Measurements from ENCODE around the gene DUS1L. TPM values are rescaled to one million over a fixed set of nuclear protein-coding genes. Genes with fewer than 3 reads are reported as not detected.

Gene DUS1L
- total RNA-seq, 1 experiment from 2014 or later: 129 TPM

GRCh38 chr17:82016061-82016874 lies 49.3 kb downstream of the DUS1L start:
- no TSS peak for BruUV-seq (replicated peaks)
- POLR2A ChIA-PET: no interaction called here

GRCh38 chr17:82015311-82015971 lies 50.2 kb downstream of the DUS1L start:
- H3K9me3 ChIP-seq: no peaks in the 10 kb centered on the region
- ChIA-PET CTCF (no interaction called here), POLR2A (no interaction called here)
- no peak for TF ChIP-seq CTCF (IDR thresholded peaks at IDR 0.05; ENCODE audit: insufficient read depth in 1 of 2, low read depth in 1 of 2, low read length in 1 of 2, severe bottlenecking in 1 of 2, unreplicated experiment in 1 of 2)
- no TSS peak for BruUV-seq (replicated peaks)
- Mint-ChIP-seq H3K4me1 (ENCODE audit: low read depth, unreplicated experiment) (no peaks in the 10 kb centered on the region), H3K27me3 (ENCODE audit: insufficient read depth, unreplicated experiment) (no peaks in the 10 kb centered on the region), H3K9me3 (ENCODE audit: unreplicated experiment) (no peaks in the 10 kb centered on the region), H3K27ac (ENCODE audit: unreplicated experiment) (no peak overlapping the region), H3K36me3 (ENCODE audit: insufficient read depth, unreplicated experiment) (peaks cover 39% of the 10 kb centered on the region), H3K4me3 (ENCODE audit: unreplicated experiment) (no peak overlapping the region)
- intact Hi-C loops (cut with micrococcal nuclease; ENCODE audit: unreplicated experiment): no loop called here
- no peak for DNase-seq
- no peaks in the 10 kb centered on the region for H3K27me3 ChIP-seq (replicated peaks; ENCODE audit: control insufficient read depth, insufficient read depth, low read length)
- H3K36me3 ChIP-seq (ENCODE audit: control insufficient read depth, insufficient read depth, low read length): no peaks in the 10 kb centered on the region; the same call in 1 of the 2 replicates
- H3K4me3 ChIP-seq (ENCODE audit: low read depth, low read length): no peak overlapping the region
- 0 out of 2 replicates have a peak, but pooled peaks cover 4% of the 10 kb centered on the region for H3K4me1 ChIP-seq

More at GRCh38 chr17:82016061-82016874, 49.3 kb downstream of the DUS1L start:
- no peaks in the 10 kb centered on the region for H3K27me3 ChIP-seq (replicated peaks; ENCODE audit: control insufficient read depth, insufficient read depth, low read length)
- H3K4me3 ChIP-seq (ENCODE audit: low read depth, low read length): no peak overlapping the region
- Mint-ChIP-seq H3K4me1 (ENCODE audit: low read depth, unreplicated experiment) (no peaks in the 10 kb centered on the region), H3K4me3 (ENCODE audit: unreplicated experiment) (no peak overlapping the region), H3K27ac (ENCODE audit: unreplicated experiment) (no peak overlapping the region), H3K9me3 (ENCODE audit: unreplicated experiment) (no peaks in the 10 kb centered on the region), H3K36me3 (ENCODE audit: insufficient read depth, unreplicated experiment) (peaks cover 42% of the 10 kb centered on the region), H3K27me3 (ENCODE audit: insufficient read depth, unreplicated experiment) (no peaks in the 10 kb centered on the region)
- CTCF ChIA-PET: no interaction called here
- intact Hi-C loops (cut with micrococcal nuclease; ENCODE audit: unreplicated experiment): no loop called here
- H3K4me1 ChIP-seq: peaks cover 5% of the 10 kb centered on the region
- no peaks in the 10 kb centered on the region for H3K9me3 ChIP-seq
- no peak for DNase-seq
- no peaks in the 10 kb centered on the region; the same call in 1 of the 2 replicates for H3K36me3 ChIP-seq (ENCODE audit: control insufficient read depth, insufficient read depth, low read length)
- TF ChIP-seq CTCF (IDR thresholded peaks at IDR 0.05; ENCODE audit: insufficient read depth in 1 of 2, low read depth in 1 of 2, low read length in 1 of 2, severe bottlenecking in 1 of 2, unreplicated experiment in 1 of 2): no peak

- Histone ChIP-seq H3K9me3 (no peaks in the 10 kb centered on the region), H3K36me3 (ENCODE audit: control insufficient read depth, insufficient read depth, low read length) (no peaks in the 10 kb centered on the region; the same call in 1 of the 2 replicates), H3K27me3 (replicated peaks; ENCODE audit: control insufficient read depth, insufficient read depth, low read length) (no peaks in the 10 kb centered on the region), H3K4me1 (0 out of 2 replicates have a peak, but pooled peaks cover 4% of the 10 kb centered on the region), H3K4me3 (ENCODE audit: low read depth, low read length) (no peak overlapping the region)
- intact Hi-C loops (cut with micrococcal nuclease; ENCODE audit: unreplicated experiment): no loop called here
- no peak for TF ChIP-seq CTCF (IDR thresholded peaks at IDR 0.05; ENCODE audit: insufficient read depth in 1 of 2, low read depth in 1 of 2, low read length in 1 of 2, severe bottlenecking in 1 of 2, unreplicated experiment in 1 of 2)
- peaks cover 34% of the 10 kb centered on the region for H3K36me3 Mint-ChIP-seq (ENCODE audit: insufficient read depth, unreplicated experiment)
- ChIA-PET CTCF (no interaction called here), POLR2A (no interaction called here)
- H3K27me3 Mint-ChIP-seq (ENCODE audit: insufficient read depth, unreplicated experiment): no peaks in the 10 kb centered on the region
- no TSS peak for BruUV-seq (replicated peaks)
- no peaks in the 10 kb centered on the region for H3K9me3 Mint-ChIP-seq (ENCODE audit: unreplicated experiment)
- H3K27ac Mint-ChIP-seq (ENCODE audit: unreplicated experiment): no peak overlapping the region
- no peaks in the 10 kb centered on the region for H3K4me1 Mint-ChIP-seq (ENCODE audit: low read depth, unreplicated experiment)
- DNase-seq: no peak
- no peak overlapping the region for H3K4me3 Mint-ChIP-seq (ENCODE audit: unreplicated experiment)
These were observed 50.7 kb downstream of the DUS1L start for GRCh38 chr17:82014971-82015310.
